ENCODE data around the gene U2AF1L4.
A peak's percentile ranks its signal among the peaks of the same experiment; 100 is the strongest.

The U2AF1L4 gene

DNA sequence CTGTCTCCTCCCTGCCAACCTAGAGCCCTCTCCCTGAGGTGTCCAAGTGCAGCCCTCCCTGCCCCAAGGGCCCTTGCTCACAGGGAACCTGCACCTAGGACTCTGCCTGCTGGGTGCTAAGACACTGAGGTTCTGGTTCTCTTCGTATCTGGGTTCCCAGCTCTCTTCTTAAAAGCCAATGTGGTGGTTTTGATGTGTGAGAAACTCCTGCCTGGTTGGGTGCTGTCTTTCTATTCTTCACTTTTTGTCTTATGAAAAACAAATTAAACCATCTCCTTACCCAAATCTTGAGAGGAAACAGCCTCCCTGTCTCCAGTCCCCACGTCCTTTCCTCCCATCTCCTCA, 31.7 kb downstream of the U2AF1L4 start:
- DNase-seq = no peak

DNA sequence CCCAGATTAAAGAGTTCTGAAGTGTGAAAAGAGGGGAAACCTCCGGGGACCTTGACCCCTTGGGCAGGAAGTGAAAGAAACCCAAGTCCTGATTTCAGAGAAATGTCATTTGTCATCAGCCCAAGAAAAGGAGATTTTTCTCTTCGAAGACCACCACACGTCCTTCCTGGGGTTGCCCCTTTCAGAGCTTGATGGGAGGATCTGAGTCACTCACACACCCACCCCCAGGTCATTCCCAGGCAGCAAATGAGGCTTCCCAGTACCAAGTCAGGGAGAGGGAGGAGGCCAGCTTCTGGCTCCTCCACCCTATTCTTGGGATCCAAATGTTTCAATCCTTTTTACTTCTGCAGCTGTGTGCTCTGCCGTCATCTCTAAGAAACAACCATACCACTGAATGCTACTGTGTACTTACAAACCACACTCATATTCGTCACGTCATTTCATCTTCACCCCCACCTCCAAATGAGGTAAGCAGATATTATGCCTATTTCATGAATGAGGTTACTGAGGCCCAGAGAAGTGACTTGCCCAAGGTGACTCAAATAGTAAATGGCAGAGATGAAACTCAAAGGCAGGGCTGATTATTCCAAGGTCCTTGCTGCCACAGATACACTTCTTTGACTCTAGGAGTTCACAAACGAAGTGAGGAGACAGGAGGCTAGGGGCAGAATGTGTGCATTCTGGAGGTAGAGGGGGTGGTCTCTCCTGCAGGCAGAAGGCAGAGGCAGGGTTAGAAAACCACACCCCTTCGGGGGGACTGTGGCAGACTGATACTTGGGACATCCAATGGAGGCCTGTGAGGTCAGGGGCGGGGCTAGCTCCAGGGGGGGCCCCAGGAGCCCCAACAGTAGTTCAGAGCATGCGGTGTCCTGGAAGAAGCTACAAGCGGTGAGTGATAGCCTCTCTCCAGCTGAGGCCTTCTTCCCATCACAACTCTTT, 32.4 kb downstream of the U2AF1L4 start:
- no peak for DNase-seq

DNA sequence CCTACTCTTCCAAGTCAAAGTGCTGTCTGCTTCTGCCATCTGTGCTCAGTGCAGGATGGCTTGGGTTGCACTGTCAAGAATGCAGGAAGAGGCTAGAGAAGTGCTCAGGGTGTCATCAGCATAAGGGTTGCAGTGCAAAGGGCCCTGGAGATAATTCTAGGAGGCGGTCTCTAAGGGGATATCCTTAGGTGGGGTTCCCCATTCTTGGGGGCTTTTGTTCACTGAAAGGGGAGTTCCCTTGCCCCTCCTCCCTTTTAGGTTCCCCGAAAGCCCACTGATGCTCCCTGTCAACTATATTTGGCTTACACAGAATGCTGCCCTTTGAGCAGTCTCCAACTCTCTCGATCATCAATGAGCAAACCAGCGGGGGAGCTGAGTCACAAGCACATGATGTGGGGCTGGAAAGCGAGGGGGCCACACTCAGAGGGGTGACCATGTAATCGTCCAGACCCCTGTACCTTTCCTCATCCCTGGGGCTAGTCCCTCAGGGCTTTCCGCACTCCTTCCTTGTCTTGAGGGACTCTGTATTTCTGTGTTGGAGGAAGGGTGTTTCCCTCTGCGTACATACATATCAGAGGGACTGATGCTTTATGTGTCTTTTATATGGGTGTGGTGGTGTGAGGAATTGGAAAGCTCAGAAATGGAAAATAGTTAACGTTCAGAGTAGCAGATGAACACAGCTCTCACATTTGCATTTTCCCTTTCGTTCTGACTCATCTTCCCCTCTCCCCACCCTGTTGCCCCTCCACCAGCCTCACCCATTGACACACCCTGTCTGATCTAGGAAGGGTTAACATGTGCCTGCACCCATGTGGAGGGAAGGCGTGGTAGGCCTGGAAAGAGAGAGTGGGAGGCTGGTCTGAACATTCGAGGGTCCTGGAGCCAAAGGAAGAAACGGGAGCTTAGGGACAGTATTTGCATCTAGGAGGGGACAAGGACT, 34.2 kb downstream of the U2AF1L4 start:
- no peak for DNase-seq

GRCh38 chr19:35708391-35708790, 36.8 kb downstream of the U2AF1L4 start:
- DNase-seq = no peak

GRCh38 chr19:35704218-35704617, 41.0 kb downstream of the U2AF1L4 start, which contains the start of gene ZBTB32:
Gene ZBTB32, plus strand, starts transcription at chr19:35704558. Its CDS starts 10,069 bp downstream, at chr19:35714627.
- DNase-seq = no peak

DNA sequence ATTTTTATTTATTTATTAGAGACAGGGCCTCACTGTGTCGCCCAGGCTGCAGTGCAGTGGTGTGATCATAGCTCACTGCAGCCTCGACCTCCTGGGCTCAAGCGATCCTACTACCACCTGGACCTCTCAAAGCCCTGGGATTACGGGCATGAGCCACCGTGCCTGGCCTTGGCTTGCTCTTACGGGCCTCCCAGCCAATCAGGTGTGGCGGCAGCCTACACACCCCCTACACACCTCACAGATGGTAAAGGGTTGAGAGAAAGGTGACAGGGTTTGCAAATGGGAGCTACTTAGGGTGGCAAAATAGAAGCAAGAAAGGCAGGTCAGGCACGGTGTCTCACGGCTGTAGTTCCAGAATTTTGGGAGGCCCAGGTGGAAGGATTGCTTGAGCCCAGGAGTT, 41.9 kb downstream of the U2AF1L4 start:
- no peak for DNase-seq

GRCh38 chr19:35702223-35703012, 42.8 kb downstream of the U2AF1L4 start:
- peak; percentile 92 for DNase-seq

- no peak for DNase-seq
Measured at GRCh38 chr19:35696835-35697234, 48.4 kb downstream of the U2AF1L4 start.

GRCh38 chr19:35695895-35696422, 49.3 kb downstream of the U2AF1L4 start:
- DNase-seq = no peak

DNA sequence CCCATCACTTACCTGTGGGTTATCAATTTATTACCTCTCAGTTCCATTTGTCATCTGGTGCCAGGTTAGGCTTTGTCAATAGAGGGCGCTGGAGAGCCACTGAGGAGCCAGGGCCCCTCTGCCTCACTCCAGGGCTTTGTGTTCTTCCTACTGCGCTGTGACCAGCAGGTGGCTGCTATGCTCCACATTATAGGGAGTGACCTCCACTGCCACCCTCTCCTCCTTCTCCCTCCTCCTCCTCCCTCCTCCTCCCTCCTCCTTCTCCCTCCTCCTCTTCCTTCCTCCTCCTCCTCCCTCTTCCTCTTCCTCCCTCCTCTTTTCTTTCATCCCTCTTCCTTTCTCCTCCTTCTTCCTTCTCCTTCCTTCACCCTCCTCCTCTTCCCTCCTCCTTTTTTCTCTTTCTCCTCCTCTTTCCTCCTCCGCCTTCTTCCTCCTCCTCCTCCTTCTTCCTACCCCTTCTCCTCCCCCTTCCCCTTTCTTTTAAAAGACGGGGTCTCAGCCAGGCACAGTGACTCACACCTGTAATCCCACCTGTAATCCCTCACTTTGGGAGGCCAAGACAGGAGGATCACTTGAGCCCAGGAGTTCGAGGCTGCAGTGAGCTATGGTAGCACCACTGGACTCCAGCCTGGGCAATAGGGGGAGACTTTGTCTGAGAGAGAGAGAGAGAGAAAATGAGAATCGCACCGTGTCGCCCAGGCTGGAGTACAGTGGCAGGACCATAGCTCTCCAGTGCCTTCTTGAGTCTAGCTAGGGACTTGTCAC, 51.2 kb downstream of the U2AF1L4 start:
- peak; percentile 39 for DNase-seq

DNA sequence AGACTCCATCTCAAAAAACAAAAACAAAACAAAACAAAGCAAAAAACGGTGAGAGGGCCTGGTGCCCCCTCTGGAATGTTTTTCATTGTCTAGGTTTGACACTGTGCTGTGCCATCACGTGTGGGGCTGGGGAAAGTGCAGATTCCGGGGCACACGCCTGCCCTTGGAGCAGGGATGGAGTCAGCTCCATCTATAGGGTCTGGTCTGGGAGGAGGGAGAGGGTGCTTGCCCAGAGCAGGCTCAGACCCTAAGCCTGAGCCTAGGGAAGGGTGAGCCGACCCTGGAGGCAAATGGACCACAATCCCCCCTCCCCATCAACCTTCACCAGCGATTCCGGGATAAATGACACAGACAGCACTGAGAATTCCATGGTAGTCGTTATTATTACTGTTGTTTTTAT, 51.8 kb downstream of the U2AF1L4 start:
- no peak for DNase-seq
